T-helper 1 cell treated with Interleukin-12 subunit alpha and Interleukin-12 subunit beta and Interleukin-4 antibody, amounts not matched to agents 30 μg/mL and 1 μg/mL, for 36 hours (primary cell): Measurements from ENCODE around the gene LAPTM5.

ENCODE experiments used
- H3K27ac Mint-ChIP-seq: one replicate; pipeline ENCODE4 v1.8.0; 2021; ENCODE audit warnings: mild to moderate bottlenecking, mixed read lengths
- H3K27me3 Mint-ChIP-seq: one replicate; pipeline ENCODE4 v1.8.0; 2021; ENCODE audit warnings: low read depth, mixed read lengths
- H3K36me3 Mint-ChIP-seq: one replicate; pipeline ENCODE4 v1.8.0; 2021; ENCODE audit warnings: low read depth, mixed read lengths
- H3K4me1 Mint-ChIP-seq: one replicate; pipeline ENCODE4 v1.8.0; 2021; ENCODE audit warnings: low read depth, mixed read lengths
- H3K4me3 Mint-ChIP-seq: one replicate; pipeline ENCODE4 v1.8.0; 2021; ENCODE audit warnings: mild to moderate bottlenecking, moderate library complexity, mixed read lengths
- H3K9me3 Mint-ChIP-seq: one replicate; pipeline ENCODE4 v1.8.0; 2021; ENCODE audit warnings: mixed read lengths

The LAPTM5 gene

DNA sequence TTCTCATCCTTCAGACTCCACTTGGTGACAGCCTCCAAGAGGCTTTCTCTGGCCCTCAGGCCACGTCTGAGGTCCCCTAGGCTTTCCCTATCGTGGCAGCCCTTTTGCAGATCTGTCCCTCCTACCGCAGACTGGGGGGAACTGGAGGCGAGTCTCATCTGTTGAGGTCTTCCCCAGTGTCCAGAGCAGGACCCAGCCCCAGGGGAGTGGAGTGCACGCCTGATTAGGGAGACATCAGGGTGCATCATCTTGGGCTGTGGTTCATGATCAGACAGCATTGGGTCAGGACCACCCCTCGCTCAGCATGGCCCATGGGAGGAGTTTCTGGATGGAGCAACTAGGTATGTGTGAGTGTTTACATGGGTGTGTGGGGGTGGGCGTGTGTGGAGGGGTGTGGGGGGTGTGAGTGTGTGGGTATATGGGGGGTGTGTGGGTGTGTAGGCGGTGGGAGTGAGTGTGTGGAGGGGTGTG, 25.7 kb downstream of the LAPTM5 start:
- Mint-ChIP-seq H3K27me3 (no peaks in the 10 kb centered on the region), H3K4me3 (no peak overlapping the region), H3K9me3 (no peaks in the 10 kb centered on the region), H3K36me3 (peaks cover 32% of the 10 kb centered on the region), H3K27ac (peak overlapping the region; percentile 55), H3K4me1 (peaks cover 15% of the 10 kb centered on the region)

DNA sequence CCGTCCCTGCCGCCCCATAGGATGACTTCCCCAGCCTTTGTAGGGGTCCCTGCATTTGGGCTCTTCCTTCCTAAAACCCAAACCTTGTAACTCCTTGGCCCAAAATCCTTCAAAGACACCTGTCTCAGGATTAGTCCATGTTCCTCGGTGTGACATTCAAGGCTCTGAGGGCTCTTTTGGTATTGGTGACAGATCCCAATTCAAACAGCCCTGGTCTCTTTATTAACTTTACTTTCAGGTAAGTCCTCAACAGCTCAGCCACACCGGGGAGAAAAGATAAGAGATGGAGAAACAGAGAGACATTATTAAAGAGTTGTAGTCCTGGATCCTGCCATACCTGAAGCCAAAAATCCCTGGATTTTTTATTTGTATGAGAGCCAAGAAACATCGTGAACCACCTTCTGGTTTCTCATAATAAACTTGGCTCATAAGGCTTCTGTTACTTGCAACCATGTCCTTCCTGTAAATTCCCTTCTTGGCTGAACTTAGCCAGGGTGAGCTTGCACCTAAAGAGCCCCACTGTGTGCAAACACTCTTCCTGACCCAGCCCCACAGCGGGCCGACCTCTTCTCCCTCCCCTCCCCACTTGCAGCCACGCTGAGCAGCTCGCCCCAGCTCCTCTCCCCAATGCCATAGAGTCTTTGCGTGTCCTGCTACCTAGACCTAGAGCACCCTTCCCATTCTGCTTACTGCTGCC, 26.3 kb downstream of the LAPTM5 start:
- H3K4me1 Mint-ChIP-seq: peaks cover 15% of the 10 kb centered on the region
- H3K9me3 Mint-ChIP-seq: no peaks in the 10 kb centered on the region
- H3K27me3 Mint-ChIP-seq: no peaks in the 10 kb centered on the region
- H3K36me3 Mint-ChIP-seq: peaks cover 29% of the 10 kb centered on the region
- no peak overlapping the region for H3K4me3 Mint-ChIP-seq
- peak overlapping the region; percentile 55 for H3K27ac Mint-ChIP-seq

DNA sequence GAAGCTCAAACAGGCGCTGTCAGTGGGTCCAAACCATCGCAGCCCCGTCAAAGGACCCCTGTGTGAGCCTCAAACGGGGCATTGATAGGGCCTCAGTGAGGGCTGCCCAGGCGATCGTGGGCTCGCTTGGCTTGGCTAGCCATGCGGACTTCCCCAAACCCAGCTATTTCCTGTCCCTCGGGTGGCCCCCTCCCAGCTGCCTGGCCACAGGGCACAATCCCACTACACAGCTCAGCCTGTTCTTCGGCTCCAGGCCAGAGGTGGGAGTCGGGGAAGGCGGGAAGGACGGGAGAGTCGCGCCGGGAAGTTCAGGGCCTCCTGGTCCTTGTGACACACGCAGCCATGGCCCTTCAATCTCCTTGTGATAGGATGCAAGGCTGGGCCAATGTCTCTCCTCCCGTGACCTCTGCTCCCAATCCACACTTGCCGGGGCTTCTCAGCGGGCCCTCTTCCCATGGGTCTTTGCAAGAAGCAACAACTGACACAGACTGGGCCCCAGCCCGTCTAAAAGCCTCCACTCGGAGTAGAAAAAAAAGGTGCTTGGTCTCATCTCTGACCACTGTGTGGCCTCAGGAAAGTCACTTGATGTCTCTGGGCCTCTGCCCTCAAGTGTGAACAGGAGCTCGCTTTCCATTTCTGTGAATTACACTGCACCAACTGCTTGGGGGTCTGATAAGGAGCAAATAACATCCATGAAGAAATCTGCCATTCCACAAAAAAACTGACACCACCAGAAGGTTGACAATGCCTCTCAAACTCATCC, 27.0 kb downstream of the LAPTM5 start:
- Mint-ChIP-seq H3K27me3 (no peaks in the 10 kb centered on the region), H3K36me3 (peaks cover 23% of the 10 kb centered on the region), H3K27ac (no peak overlapping the region), H3K4me3 (no peak overlapping the region), H3K4me1 (peaks cover 12% of the 10 kb centered on the region), H3K9me3 (no peaks in the 10 kb centered on the region)

DNA sequence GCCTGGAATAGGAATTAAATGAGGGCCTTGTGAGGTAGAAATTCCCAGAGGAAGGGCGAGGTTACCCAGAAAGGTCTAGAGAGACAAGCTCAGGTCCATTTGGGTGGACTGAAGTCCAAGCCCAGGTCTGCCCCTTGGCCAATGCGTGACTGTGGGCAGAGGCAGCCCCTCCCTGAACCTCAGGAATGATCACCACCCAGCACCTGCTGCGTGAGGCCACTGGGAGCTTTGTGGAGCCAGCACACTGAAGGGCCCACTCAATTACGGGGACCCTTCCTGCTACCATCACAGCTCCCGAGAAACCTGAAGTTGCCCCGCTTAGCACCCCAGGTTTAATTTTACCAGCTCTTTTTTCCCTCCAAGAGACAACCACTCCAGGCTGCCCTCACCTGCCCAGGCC, 27.7 kb downstream of the LAPTM5 start:
- Mint-ChIP-seq H3K9me3 (no peaks in the 10 kb centered on the region), H3K27me3 (no peaks in the 10 kb centered on the region), H3K4me3 (no peak overlapping the region), H3K36me3 (peaks cover 17% of the 10 kb centered on the region), H3K4me1 (peaks cover 11% of the 10 kb centered on the region), H3K27ac (no peak overlapping the region)

DNA sequence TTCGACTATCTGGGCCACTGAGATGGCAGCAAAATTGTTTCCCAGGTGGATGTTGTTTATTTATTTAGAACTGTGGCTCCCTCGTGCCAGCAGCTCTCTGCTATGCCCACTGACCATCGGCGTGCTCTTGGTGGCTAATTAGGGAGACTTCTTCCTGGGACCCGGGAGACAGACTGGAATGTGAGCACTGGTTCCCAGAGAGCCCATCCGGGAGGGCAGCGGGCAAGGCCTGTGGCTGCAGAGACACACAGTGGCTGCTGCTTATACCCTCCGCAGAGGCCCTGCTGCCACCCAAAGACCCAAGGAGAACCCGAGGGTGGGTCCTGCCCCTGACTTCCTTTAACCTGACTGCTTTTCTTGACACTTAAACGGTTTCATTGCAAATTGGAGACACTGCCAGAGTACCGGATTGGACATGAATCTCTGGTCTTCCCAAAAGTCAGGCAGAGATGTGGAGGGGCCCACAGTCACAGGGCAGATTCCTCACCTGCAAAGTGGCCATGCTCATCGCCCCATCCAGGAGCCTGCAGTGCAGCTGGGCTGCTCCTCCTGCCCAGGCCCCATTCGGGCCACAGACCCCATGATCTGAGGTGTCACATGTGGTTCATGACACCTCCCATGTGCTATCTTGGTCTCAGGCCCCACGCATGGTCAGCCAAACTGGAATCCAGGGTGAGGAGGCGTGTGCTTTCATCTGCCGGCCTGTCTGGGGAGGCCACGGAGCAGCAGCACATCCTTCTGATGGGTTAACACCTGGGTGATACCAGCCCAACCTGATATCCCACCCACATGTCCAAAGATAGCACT, 28.5 kb downstream of the LAPTM5 start:
- H3K27ac Mint-ChIP-seq: no peak overlapping the region
- no peaks in the 10 kb centered on the region for H3K9me3 Mint-ChIP-seq
- no peak overlapping the region for H3K4me3 Mint-ChIP-seq
- no peaks in the 10 kb centered on the region for H3K27me3 Mint-ChIP-seq
- peaks cover 12% of the 10 kb centered on the region for H3K36me3 Mint-ChIP-seq
- H3K4me1 Mint-ChIP-seq: peaks cover 8% of the 10 kb centered on the region

DNA sequence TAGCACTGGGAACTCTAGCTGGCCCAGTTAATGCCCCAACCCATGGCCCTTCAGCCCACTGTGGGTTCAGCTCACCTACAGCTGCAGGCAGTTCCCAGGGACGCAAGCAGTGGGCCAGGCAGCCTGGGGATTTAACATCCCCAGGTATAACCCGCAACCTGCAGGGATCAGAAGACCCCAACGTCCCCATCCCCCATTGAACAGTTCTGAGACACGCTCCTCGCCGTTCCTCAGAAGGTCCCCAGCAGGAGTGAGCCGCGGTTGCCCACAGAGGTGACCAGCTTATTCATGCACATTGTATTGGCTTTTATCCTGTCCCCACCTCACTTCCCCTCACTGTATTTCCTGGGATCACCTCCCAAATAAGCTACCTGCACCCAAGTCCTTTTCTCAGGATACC, 29.2 kb downstream of the LAPTM5 start:
- Mint-ChIP-seq H3K4me1 (peaks cover 11% of the 10 kb centered on the region), H3K27ac (no peak overlapping the region), H3K36me3 (peaks cover 10% of the 10 kb centered on the region), H3K27me3 (no peaks in the 10 kb centered on the region), H3K9me3 (no peaks in the 10 kb centered on the region), H3K4me3 (no peak overlapping the region)

DNA sequence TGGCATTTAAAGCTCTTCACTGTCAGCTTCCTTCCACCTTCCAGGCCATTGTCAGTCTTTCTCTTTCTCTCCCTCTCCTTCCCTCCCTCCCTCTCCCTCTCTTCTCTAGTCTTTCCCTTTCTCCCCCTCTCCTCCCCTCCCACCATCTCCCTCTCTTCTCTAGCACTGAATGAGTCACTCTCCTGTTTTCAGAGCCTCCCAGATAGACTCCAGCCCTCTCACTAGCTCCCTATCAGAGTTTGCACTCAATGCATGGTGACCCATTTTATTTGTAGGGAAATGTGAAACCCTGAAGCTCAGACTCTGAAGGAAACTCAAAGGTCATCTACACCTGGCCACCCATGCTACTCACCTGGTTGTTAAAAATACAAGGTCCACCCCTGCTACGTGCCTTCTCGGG, 29.8 kb downstream of the LAPTM5 start:
- H3K9me3 Mint-ChIP-seq: no peaks in the 10 kb centered on the region

DNA sequence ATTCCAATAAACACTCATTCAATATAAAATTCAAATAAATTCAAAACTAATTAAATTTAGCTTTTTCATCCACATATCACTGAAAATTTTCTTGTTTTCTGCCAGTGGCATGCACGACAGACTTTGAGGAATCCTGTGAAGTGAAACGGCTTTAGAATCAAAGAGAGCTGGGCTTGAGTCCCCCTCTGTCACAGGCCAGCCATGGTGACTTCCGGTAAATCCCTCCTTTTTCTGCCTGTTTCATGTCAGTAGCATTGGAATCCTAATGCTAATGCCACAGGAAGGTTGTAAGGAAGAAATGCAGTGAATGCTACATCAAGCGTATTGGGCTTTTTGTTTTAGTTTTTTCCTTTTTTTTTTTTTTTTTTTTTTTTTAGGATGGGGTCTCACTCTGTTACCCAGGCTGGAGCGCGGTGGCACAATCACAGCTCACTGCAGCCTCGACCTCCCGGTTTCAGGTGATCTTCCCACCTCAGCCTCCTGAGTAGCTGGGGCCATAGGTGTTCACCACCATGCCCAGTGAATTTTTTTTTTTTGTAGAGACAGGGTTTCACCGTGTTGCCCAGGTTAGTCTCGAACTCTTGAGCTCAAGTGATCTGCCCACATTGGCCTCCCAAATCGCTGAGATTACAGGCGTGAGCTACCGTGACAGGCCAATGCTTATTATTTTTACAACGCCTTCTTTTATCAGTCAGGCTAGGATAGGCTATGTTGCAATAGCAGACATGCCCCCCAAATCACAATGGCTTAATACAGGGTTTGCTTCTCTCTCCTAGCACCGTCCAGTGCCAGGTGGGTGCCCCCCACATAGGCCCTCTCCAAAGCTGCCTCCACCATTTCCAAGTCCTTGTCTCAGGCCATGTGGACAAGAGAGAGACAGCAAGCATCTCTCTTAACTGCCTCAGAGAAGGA, 30.5 kb downstream of the LAPTM5 start:
- Mint-ChIP-seq H3K36me3 (peaks cover 2% of the 10 kb centered on the region), H3K4me1 (peaks cover 11% of the 10 kb centered on the region), H3K27me3 (no peaks in the 10 kb centered on the region), H3K9me3 (no peaks in the 10 kb centered on the region), H3K4me3 (no peak overlapping the region), H3K27ac (no peak overlapping the region)

More for the DNA sequence above, 29.8 kb downstream of the LAPTM5 start:
- H3K4me1 Mint-ChIP-seq: peaks cover 11% of the 10 kb centered on the region
- H3K4me3 Mint-ChIP-seq: no peak overlapping the region
- H3K36me3 Mint-ChIP-seq: peaks cover 7% of the 10 kb centered on the region
- H3K27me3 Mint-ChIP-seq: no peaks in the 10 kb centered on the region
- no peak overlapping the region for H3K27ac Mint-ChIP-seq

DNA sequence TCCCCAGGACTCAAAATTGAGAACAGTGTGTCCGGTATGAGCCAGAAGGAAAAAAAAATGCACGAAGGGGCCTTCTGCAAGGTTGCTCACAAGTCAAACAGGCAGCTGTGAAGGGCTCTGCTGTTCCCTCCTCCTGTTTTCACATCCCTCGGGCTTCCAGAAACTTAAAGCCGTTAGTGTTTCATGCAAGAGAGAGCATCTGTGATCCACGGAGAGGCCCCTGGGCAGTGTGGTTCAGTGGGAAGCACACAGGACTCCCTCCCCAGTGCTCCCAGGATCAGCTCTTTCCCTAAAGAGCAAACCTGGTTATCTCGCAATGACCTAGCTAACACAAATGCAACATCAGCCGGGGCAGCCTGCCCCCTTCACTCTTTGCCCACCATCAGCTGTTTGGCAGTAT, 31.3 kb downstream of the LAPTM5 start:
- no peaks in the 10 kb centered on the region for H3K36me3 Mint-ChIP-seq

DNA sequence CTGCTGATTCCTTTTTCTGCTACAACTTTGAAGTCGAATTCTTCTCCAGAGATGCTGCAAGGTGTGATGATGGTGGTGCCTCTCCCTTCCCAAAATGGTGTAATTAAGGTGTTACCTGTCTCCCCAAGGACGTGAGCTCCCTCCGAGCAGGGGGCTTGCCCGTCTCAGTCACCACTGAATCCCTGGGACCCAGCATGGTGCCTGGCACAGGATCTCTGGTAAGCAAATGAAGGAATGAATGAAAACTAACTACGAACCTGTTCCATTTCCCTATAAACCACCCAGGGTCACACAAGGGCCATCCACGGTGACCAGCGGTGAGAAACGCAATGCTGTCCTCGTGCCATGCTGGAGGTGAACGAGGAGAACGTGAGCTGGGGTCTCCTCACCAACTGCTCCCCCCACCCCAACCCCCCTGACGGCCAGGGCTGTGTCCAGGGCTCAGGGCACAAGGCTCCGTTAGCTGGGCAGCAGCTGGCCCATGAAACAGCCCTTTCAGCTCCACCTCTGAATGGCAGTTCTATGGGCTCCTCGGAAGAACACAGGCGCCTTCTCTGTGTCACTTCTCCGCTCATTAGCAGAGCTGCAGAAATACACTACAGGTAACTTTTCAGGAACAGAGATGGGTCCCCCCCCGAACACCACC, 32.0 kb downstream of the LAPTM5 start:
- Mint-ChIP-seq H3K4me1 (peaks cover 5% of the 10 kb centered on the region), H3K36me3 (no peaks in the 10 kb centered on the region), H3K27ac (no peak overlapping the region), H3K4me3 (no peak overlapping the region), H3K9me3 (no peaks in the 10 kb centered on the region), H3K27me3 (no peaks in the 10 kb centered on the region)

More for the DNA sequence above, 31.3 kb downstream of the LAPTM5 start:
- H3K4me3 Mint-ChIP-seq: no peak overlapping the region
- no peak overlapping the region for H3K27ac Mint-ChIP-seq
- H3K4me1 Mint-ChIP-seq: peaks cover 5% of the 10 kb centered on the region
- no peaks in the 10 kb centered on the region for H3K27me3 Mint-ChIP-seq
- H3K9me3 Mint-ChIP-seq: no peaks in the 10 kb centered on the region

DNA sequence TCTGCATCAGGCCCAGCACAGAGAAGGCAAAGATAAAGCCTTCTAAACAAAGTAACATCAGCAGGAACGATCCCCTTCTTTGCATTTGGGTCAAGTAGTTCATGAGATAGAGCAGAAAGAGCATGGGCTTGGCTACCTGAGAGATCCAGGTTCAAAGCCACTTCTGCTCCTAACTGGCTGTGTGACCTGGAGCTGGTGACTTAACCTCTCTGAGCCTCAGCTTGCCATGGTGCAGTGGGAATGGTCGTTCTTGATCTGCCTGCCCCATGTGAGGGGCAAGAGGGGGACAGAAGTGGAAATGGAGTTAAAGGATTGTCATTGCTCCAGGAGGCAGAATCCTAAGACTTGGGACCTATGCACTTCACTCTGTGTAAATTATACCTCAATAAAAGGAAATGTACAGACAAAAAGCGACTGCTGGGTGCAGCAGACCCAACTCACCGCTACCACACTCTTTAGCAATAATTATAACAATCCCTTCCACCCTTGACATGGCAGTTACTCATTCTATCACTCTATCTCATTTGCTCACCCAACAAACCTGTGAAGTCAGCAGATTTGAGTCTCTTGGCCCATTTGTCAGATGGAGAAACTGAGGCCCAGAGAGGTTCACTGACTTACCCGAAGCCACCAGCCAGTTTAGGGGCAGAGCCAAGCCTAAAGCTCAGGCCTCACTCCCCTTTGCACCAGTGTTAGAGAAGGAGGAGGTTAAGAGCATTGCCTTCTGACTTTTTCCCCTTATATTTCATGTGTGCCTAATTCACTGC, 32.7 kb downstream of the LAPTM5 start:
- H3K27ac Mint-ChIP-seq: no peak overlapping the region
- H3K4me1 Mint-ChIP-seq: peaks cover 5% of the 10 kb centered on the region
- H3K27me3 Mint-ChIP-seq: no peaks in the 10 kb centered on the region
- no peaks in the 10 kb centered on the region for H3K36me3 Mint-ChIP-seq
- no peak overlapping the region for H3K4me3 Mint-ChIP-seq
- no peaks in the 10 kb centered on the region for H3K9me3 Mint-ChIP-seq

DNA sequence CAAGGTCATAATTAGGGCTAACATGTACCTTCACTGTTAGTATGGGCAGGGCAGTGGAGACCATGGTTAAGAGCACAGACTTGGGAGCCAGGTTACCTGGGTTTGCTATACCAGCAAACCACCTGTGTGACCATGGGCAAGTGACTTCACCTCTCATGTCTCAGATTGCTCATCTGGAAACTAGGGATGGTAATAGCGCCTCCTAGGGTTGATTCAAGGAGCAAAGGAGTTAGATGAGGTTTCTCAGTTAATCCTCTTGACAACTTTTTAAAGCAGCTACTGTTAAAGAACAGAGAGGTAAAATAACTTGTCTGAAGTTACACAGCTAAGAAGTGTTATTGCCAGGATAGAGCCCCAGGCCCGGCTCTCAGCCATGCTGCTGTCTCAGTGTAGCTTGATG, 33.4 kb downstream of the LAPTM5 start:
- Mint-ChIP-seq H3K27me3 (no peaks in the 10 kb centered on the region), H3K4me3 (no peak overlapping the region), H3K27ac (peak overlapping the region; percentile 63), H3K9me3 (no peaks in the 10 kb centered on the region), H3K36me3 (no peaks in the 10 kb centered on the region), H3K4me1 (peaks cover 9% of the 10 kb centered on the region)

DNA sequence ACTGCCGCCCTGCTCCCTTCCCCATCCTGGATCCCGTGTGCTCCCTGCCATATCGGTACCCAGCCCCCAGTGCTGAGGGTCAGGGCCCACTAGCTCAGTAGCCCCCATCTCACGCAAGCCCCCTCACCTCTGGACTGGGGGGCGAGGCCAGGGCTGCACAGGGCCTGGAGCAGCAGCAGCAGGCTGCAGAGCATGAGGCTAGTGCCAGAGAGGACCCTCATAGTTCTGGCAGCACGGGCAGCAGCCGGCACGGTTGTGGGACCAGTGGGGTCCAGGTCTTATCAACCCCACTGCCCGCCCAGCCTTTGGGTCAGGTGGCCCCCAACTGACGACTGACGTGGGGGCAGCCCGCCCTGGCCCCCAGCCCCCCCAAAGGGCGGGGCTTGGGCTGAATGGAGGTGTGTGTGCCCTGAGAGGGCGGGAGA, 34.2 kb downstream of the LAPTM5 start, which contains the start of gene MATN1:
Gene MATN1, minus strand, starts transcription at position 255 of the 425 bp plus-strand sequence. Its CDS starts 34 bp downstream, at position 221.
- H3K4me1 Mint-ChIP-seq: peaks cover 9% of the 10 kb centered on the region
- no peaks in the 10 kb centered on the region for H3K9me3 Mint-ChIP-seq
- no peaks in the 10 kb centered on the region for H3K36me3 Mint-ChIP-seq
- no peak within 1 kb of the TSS for H3K4me3 Mint-ChIP-seq
- peak within 1 kb of the TSS; percentile 63 for H3K27ac Mint-ChIP-seq
- no peaks in the 10 kb centered on the region for H3K27me3 Mint-ChIP-seq
